VCaP (cell line): ENCODE data around the gene FAM3C.
A peak's percentile ranks its signal among the peaks of the same experiment; 100 is the strongest.

ENCODE experiments used
- H3K27ac ChIP-seq: fragments of 450-650 bp; 2 replicates; pipeline ENCODE4 v1.5.1; 2017
- TF ChIP-seq, protein P1 (sequence below): fragments of 450-650 bp; conservative IDR thresholded peaks from 2 replicates; pipeline ENCODE4 v1.5.1; 2017; ENCODE audit warnings: mild to moderate bottlenecking, moderate library complexity

The FAM3C gene

DNA sequence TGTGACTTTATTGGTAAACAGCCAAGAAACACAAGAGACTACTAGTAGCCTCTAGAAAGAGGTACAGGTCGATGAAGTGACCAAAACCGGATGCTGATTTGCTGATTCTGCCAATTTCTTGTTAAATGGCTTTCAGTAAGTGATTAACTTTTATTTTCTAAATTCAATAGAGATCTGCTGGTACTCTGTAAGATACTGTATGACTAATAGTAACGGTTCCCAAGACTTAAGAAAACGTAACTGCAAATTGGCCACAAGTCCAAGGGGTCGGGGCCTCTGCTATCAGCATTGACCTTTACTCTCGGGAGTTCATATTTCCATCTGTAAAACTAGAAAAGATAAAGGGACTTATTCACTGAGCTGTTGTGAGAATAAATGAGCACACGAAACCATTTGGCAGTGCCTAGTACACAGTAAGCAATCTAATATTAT is 1.4 kb downstream of the FAM3C start:
- H3K27ac ChIP-seq: peak overlapping the region; percentile 85
- TF ChIP-seq, protein P1, sequence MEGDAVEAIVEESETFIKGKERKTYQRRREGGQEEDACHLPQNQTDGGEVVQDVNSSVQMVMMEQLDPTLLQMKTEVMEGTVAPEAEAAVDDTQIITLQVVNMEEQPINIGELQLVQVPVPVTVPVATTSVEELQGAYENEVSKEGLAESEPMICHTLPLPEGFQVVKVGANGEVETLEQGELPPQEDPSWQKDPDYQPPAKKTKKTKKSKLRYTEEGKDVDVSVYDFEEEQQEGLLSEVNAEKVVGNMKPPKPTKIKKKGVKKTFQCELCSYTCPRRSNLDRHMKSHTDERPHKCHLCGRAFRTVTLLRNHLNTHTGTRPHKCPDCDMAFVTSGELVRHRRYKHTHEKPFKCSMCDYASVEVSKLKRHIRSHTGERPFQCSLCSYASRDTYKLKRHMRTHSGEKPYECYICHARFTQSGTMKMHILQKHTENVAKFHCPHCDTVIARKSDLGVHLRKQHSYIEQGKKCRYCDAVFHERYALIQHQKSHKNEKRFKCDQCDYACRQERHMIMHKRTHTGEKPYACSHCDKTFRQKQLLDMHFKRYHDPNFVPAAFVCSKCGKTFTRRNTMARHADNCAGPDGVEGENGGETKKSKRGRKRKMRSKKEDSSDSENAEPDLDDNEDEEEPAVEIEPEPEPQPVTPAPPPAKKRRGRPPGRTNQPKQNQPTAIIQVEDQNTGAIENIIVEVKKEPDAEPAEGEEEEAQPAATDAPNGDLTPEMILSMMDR: no peak

DNA sequence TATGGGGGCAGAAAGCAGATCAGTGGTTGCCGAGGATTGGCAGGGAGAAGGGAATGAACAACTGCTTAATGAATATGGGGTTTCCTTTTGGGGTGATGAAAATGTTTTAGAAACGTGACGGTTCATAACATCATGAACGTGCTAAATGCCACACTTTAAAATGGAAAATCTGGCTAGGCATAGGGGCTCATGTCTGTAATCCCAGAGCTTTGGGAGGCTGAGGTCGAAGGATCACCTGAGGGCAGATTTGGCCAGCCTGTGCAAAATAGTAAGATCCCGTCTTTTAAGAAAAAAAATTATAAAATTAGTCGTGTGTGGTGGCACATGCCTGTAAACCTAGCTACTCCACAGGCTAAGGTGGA is 3.1 kb downstream of the FAM3C start:
- H3K27ac ChIP-seq: no peak overlapping the region
- TF ChIP-seq, protein P1: no peak

DNA sequence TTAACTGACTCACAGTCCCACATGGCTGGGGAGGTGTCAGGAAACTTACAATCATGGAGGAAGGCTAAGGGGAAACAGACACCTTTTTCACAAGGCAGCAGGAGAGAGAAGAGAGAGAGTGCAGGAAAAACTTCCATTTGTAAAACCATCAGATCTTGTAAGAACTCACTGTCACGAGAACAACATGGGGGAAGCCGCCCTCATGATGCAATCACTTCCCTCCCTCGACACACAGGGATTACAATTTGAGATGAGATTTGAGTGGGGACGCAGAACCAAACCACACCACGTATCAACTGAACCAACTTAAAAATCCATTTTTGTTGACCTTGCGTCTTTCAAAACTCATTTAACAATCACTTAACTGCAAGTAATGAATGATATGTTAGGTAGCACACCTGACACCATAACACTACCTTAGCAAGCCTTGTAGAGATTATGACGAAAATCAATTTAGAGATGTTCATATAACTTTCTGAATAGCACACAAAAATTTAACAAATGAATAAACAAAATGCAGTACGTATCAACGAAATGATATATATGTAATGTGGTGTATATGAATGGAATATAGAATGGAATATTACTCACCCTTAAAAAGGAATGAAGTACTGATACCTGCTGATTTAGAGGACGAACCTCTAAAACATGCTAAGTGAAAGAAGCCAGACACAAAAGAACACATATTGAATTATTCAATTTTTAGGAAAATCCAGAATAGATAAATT is 3.7 kb downstream of the FAM3C start:
- TF ChIP-seq, protein P1: no peak
- no peak overlapping the region for H3K27ac ChIP-seq

DNA sequence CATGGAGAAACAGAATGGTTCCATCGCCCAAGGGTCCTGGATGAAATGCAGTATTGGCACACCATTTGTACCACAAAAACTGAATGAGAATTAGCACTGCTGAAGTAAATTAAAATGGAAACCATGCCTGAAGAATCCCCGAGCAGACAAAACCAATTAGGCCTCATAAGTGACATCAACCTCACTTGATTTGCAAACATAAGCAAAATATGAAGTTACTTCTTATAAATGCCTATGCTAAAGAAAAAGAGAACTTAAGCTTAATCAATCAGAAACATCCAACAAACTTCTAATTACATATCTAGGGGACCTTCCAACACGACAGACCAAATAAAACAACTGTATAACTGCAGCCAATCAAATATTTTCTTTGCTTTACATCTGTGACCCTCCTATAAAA is 4.4 kb downstream of the FAM3C start:
- H3K27ac ChIP-seq: no peak overlapping the region
- TF ChIP-seq, protein P1: no peak

DNA sequence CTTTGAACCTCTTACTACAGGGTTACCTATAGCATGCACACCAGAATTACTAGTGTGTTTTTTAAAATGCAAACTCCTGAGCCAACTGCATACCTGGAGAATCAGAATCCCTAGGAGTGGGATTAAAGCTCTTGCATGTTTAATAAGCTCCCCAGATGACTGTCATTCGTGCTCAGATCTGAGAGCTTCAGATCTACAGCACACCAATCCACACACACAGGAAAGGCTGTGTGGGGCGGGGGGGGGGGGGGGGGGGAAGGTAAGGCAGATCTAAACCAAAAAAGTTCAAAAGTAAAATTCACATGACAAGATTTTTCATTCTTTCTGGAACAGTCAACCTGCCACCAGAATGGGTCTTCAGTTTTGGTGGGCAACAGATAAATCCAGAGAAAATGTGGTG is 5.5 kb downstream of the FAM3C start:
- TF ChIP-seq, protein P1: no peak
- H3K27ac ChIP-seq: no peak overlapping the region

DNA sequence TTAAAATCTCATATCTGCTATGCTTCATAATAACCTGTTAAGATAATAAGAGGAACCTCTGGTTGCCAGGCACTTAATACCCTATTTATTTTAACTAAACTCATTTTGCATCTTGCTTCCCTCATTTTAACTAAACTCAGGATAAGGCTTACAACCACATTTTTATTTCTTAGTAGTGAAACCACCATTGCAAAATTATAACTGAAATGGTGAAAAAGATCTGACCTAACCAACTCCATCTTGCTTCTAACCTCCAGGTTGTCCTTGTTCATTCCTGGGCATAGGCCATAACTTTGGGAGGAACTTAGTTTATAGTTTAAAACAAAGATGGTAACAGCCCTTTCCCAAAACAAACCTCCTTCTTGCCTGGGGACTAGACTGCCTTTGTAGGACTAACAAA is 6.0 kb downstream of the FAM3C start:
- TF ChIP-seq, protein P1: no peak
- no peak overlapping the region for H3K27ac ChIP-seq

DNA sequence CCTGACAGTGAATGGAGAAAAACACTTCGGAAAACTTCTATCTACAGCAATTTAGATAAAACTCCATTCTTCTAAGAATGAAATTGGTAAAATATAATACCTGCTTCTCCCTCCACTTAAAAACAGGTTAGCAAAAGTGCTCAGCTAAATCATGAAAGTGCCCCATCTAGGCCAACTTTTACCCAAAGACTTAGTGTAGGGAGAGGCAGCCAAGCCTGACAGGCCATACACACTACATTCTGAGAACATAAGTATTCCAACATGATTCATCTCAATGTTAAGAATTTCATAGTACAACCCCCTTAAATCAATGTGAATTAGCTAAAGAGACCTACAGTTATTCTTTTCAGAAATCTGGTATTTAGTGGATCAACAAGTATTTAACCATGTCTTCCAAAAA is 7.2 kb downstream of the FAM3C start:
- H3K27ac ChIP-seq: no peak overlapping the region
- TF ChIP-seq, protein P1: no peak
